ENCODE measurements around the gene ETV7.

Gene ETV7

DNA sequence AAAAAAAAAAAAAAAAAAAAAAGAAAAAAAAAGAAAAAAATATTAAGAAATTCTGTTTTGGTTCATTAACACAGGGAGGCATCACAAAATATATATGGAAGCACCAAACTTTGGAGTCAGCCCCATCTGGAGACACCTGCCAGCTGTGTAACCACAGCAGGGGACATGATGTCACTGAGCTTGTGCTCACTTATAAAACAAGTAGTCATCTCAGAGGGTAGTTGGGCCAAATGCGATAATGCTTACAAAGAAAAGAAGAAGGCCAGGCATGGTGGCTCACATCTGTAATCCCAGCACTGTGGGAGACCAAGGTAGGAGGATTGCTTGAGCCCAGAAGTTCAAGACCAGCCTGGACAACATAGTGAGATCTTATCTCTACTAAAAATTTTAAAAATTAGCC, 49.7 kb downstream of the ETV7 start:
- DNase-seq = no peak

DNA sequence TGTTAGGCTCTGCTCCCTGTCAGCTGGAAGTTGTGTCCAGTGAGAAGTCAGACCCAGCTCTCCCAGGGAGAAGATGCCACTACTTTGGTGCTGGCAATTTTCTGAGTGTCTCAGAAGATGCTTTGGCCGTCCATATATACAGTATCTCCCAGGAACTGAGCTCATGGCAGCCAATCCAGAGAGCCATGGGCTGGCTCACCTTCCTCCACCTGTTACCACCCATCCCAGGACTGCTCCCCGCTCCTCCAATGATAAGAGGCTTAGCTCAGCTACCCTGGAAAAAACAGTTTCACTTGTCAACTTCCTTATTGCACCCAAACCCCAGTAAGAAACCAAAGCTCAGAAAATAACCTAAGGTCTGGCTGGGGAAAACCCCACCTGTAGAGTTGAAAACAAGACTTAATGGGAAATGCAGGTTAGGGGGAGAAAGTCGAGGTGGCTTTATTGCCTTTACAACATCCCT, 50.7 kb downstream of the ETV7 start, which contains the start of gene BNIP5:
BNIP5 (minus strand) TSS at position 110 of the 463 bp plus-strand sequence. CDS start 6,198 bp downstream, outside the sequence.
- DNase-seq = no peak

DNA sequence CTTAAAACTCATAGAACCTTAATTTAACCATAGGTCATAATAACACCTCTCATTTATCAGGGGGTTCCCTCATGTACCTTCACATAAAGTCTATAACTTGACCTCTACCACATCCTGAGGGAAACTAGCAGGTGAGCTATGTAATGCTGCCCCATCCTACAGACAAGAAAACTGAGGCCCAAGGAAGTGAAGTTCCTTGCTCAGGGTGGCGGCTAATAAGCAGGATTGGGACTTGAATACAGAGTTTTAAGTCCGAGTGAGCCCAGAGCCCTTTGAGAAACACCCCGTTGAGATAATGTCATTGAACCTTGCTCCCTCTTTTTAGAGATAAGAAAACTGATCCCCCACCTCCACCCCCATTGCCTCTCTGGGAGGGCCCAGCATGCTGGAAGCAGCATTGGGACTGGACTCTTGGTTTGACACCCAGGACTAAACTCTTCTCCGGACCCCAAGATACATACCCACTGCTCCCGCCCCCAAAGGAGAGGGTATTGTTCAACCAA, 51.2 kb downstream of the ETV7 start:
- DNase-seq = no peak

DNA sequence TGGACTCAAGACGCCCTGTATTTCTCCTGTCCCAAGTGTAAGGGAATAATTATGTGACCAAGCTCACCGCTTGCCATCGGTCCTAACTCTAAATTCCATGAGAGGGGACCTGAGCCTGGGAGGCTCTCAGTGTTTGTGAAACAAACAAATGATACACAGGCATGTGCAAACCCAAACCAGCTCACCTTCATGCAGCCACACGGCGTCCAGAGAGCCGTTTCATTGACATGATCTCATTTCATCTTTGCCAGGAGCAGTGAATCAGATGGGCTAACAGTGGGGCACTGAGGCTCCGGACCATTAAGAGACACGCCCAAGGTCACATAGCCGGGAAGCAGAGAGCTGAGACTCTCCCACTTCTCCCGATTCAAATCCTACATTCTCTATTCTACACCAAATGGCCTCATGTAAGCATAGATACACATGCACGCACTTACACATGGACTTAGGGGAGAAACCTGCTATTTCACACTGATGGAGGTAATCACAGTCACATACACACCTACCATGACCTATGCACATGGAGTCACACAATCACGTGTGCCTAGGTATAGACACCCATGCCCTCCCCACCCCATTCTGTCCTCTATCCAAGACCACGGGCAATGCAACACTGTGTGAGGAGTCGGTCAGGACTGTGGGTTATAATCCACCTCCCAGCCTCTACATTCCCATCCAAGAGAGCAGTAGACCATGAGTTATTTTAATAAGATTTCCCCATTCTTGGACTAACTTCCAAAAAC, 51.8 kb downstream of the ETV7 start:
- DNase-seq = no peak

DNA sequence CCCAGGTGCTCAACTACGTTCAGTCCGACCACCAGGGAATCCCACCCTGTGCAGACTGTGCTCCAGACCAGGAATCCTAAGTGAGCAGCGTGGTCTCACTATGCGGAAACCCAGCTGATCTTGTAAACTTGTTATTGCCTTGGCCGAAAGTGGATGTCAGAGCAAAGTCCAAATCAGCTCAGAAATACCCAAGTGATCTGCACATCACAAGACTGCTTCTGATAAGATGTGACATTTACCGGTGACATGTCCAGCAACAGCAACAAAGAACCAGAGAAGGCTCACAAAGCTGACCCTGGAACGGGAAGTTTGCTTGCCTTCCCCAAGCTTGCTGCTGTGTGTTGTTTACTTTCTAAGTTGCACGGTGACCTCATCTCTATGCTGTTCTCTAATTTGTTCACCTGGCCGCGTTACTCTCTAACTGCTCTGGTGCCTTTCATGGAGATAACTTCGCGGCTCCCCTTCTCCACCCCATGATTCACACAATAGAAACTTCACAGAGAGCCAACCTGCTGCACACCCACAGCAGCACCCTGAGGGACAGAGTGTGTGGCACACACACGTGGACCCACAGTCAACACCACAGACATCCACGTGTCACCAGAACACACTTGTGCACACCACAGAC, 52.5 kb downstream of the ETV7 start:
- no peak for DNase-seq

DNA sequence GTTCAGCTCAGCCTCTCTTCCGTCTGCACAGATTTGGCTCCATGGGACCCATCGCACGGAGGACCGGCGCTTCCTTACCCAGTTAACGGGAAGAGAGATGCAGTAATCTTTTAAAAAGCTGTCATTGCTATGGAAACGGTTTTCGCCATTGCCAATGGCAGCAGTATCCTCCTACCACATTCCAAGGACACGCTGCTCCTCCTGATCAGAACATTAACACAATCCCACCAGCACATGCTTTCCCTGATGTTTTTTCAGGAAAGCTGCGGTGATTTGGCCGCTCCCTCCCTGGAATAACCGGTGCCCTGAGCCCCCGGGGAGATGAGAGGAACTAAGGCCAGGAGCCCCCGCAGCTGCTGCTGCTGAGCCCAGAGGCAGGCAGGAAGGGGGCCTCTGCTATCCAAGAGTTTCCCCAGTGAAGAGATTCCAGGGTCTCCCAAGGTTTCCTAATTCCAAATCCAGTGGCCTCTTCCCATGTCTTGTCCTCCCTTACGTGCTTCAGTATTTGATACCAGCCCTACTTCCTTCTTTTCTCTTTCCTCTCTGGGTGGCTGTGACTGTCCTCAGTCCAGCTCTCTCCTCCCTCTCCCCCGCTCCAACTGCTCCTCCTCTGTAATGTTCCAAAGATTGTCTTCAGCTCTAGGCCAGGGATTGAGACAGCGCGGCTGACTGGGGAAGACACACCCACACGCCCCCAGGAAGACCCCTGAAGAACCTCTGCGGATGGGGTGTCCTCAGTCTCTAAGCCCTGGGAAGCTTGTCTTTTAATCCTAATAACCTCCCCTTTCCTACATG, 53.3 kb downstream of the ETV7 start:
- no peak for DNase-seq

DNA sequence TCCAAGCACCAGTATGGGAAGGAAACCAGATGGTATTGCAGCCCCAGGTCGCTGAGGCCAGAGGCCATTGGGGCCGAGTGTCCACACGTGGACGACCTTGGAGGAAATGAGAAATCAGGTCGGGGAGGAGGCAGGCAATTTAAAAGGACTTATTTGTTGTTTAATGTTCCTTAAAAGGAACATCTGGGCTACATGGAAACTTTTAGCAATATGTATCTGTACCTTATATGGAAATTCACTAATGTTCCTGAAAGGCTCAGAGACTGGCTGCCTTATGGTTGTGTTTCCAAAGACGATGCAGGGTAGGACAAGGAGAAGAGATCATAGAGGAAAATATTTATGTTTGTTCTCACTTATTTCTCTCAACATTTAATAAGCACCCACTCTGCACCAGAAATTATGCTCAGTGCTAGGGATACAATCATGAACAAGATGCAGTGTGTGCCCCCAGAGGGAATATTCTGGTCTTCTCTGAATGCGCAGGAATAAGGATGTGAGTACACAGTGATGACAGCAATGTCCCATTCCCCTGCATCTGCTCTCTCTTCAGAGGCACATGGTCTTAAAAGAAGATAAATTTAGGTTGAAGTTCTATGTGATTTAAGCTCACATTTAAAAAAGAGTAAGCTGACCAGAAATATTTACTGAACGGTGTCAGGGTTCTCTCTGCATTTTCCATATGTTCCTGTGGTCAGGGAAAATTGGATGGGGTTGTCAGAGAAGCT, 54.1 kb downstream of the ETV7 start:
- DNase-seq = no peak

DNA sequence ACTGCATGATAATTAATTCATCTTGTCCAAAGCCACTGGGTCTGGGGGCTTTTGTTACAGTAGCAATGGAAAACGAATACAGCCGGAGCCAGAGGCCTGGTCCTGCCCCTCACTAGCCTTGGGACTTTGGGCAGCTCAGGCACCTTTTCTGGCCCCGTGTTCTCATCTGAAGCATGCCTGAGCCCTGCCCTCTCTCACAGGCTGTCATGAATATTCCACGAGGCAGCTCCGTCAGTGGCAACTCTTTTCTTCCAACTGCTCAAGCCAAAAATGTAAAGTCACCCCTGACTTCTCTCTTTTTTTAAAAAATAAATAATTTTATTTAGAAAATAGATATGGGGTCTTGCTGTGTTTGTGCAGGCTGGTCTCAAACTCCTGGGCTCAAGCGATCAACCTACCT, 56.1 kb downstream of the ETV7 start:
- no peak for DNase-seq

DNA sequence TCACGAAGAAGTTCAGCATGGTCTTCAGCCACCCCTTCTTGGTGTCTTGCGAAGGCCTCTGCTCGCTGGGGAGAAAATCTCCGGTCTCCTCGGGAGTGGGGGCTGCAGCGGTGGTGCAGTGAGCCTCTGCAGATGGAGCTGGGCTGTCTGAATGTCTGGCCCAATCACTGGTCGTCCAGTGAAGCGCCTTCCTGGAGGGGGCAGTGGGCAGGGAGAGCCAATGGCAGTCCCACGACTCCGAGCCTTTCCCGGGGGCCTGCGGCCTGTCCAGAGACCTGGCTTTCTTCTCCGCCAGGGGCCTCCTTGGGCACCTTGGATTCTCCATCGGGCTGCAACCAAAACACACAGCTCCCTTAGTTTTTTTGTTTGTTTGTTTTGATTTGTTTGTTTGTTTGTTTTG, 57.1 kb downstream of the ETV7 start:
- no peak for DNase-seq

DNA sequence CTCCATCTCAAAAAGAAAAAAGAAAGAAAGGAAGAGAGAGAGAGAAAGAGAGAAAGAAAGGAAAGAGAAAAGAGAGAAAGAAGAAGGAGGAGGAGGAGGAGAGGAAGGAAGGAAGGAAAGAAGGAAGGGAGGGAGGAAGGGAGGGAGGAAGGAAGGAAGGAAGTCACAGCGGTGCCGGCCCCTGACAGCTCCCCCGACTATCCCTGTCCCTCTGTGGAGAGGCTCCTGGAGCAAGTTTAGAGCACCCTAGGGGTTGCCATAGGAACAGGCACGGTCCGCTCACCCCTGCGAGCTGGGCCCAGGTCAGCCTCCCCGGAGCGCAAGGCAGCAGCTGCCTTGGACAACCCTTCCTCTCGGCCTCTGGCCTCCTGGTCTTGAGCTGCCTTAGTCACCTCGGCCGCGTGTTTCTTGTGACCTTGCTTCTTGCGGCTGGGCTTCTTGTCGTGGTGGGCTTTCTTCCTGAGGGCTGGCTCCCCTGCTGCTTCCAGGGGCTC, 57.6 kb downstream of the ETV7 start:
- no peak for DNase-seq

DNA sequence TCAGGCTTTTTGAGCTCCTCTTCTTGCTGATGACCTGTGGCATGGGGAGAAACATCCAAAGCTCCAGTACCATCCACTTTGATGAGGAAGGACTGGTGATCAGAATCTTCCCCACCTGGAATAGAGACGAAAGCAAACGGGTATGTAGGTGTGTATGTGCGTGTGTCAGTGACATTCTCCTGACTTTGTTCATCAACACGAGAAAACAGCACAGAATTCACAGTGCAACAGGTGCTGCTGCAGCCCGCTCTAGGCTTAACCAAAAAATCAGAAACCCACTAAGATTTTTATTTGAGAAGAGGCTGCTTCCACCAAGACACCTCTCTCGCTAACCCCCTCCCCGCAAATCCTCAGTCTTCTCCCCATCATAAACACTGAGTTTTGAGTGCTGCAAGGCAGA, 58.9 kb downstream of the ETV7 start:
- DNase-seq = no peak

DNA sequence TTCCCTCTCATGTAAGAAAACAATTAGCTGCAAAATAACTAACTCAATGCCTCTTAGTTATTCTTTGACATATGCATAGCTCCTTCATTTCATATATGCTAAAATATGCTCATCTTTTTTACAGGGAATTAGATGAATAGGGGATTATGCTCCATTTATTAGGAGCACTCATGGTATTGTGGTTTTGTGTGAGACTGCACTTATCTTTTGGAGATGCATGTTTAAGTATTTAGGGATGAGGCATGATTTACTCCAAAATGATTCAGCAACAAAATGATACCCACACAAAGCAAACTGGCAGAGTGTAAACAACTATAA, 59.6 kb downstream of the ETV7 start:
- DNase-seq = no peak

DNA sequence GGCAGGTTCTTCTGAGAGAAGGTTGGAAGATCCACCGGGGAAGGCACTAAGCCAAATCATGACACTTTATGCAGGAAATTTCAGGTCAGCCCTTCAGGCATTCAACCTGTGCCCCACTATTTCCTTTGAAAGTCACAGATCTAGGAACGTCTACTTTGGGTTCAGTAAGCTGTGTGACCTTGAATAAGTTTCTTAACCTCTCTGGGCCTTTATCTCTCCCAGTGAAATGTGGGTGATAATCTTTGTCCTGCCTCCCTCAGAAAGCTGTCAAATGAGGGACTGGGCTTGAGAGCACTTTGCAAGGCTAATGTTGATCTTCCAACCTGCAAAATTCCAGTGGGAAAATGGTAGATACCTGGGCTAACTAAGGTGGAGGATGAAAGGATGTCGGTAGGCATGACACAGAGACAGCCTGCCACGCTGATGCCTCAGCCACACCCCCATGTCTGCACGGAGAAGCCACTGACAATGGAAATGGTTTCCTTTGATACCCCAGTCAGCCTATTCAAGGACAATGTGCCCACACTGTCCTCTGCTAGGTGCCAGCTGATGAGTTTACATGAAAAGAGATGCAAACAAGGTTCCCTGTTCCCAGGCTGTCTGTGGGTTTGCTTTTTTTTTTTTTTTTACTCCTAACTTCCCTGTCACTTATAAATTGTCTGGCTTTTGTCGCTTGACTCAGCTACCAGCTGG, 60.1 kb downstream of the ETV7 start:
- no peak for DNase-seq

DNA sequence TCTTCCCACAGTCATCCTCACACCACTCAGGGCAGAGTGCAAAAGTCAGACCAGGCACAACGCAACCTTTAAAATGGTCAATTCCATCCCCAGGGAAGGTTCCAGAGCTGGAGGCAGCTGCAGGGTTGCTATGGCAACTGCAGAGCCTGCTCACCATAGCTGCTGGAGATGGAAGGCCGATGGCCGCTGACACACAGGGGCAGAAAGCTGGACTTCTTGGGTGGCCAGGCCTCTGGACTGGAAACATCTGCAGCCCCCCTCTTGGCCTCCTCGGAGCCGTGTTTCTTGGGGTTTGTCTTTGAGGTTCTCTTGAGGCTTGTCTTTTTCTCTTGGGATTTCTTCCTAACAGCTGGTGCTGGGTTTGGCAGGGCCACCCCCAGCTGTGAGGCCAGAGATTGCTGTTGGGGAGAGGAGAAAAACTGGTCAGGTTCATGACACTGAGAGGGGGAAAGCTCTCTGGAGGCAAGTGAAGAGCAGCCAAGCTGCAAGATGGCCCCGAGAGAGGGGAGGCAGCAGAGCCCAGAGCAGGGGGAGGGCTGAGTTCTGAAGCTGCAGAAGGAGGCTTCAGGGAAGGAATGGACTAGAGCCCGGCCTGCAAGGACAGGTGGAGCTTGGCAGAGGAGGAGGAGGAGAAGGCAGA, 61.0 kb downstream of the ETV7 start:
- DNase-seq = no peak

DNA sequence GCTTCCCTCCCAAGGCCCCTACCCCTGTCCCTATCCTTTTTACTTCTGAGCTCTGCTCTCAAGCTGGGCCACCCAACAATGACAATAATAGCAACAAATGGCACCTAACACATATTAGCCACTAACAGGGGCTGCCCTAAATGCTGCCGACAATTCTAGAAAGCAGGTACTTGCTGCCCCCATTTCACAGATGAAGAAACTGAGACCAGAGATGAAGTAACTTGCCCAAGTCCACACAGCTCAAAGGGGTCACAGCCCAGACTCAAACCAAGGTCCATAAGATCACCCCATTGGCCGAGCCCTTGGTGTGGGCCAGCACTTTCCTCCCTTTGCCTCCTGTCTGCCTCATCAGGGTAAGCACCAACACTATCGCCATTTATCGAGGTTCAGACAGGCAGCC, 62.8 kb downstream of the ETV7 start:
- DNase-seq = no peak

DNA sequence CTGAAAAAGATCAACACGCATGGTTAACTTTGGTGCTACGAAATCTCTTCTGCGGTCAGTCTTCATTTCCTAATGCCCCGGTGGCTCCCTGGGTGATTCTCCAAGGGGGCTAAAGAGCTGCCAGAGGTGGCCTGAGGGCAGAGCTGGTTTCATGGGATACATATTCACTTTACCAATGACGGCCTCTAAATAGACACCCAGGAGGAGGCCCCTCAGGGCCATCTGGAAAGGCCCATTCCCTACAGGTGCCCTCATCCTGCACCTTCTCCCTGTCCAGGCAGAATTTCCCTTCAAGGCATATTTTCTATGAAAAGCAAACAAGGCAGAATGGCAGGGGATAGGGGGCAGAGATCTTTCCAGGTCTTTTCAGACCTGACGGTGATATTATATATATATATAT, 63.3 kb downstream of the ETV7 start:
- no peak for DNase-seq

DNA sequence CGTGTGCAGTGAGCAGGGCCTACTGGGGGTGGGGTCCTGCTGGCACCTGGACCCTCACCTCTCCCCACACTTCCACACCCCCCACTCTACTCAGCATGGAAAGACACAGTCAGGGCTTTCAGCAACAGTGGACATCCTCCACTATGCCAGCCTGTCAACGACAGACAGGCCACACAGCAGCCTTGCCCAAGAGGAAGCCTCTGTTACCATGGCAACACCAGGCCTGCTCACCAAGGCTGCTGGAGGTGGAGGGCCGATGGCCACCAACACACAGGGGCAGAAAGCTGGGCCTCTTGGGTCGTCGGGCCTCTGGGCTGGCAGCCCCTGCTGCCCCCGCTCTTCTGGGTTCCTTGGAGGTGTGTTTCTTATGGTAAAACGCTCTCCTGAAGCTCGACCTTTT, 64.4 kb downstream of the ETV7 start:
- DNase-seq = no peak

DNA sequence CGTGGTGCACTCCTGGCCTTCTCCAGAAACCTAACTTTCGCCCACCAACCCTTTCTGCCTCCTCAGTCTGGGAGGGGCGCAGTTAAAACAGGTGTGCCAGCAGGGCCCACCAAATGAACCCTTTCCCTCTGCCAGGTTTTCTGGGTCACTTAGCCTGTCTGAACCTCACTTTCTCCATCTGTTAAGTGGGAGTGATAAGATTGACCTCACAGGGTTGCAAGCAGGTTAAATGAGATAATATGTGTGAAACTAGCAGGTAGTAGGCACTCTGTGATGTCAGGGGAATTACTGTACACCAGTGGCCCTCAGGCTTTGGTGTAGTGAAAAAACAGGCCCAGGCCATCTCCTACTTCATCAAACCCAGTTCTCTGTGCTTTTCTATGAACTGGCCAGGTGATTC, 64.9 kb downstream of the ETV7 start:
- DNase-seq = no peak

DNA sequence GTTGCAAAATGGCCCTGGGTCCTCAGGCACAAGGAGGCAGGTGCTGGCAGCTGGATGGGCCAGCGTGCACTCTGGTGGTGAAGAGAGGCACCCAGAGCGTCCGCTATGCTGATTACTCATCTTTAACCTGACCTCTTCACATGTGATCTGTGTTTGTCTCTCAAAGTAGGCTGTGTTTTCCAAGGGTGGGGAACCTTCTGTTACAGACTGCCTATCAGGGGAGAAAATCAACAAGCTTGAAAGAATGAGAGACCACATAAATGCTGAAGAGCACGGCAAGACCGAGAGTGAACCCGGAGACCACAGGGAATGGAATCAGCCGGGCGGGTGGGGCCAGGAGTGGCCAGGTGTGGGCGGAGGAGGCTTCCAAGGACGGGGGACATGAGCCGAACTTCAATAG, 67.0 kb downstream of the ETV7 start:
- DNase-seq = no peak

DNA sequence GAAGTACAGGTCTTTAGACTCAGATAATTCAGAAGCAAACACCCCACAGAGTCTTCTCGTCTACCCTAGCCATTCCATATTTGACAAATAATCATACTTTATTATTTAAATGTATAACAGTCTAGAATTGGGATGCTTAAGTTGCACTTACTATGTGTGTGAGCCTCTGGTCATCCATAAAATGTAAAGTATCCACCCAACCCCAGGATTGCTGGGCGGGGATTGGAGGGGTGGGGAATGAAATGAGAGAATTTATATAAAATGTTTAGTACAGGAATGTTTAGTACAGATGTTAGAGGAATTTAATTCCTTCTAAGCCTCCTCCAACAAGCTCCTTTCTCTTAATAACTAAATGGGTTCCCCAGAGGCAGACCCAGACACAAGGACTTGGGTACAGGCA, 67.6 kb downstream of the ETV7 start:
- DNase-seq = no peak

DNA sequence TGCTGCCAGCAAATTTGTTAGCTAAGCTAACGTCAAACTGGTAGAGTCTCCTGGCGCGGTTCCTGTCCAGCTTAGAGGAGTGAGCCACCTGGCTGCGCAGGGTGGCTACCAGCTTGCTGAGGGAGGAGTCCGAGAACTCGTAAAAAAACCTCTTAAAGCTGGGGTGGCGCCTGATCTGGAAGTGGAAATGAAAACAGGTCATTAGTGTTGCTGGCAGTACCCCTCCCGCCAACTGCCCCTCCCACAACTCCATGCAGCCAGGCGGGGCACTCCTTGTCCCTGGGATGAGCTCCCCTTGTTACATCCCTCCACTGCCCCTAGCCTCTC, 68.1 kb downstream of the ETV7 start:
- DNase-seq = no peak

All from activated CD4-positive, CD25-positive, alpha-beta regulatory T cell treated with anti-CD3 and anti-CD28 coated beads, Interleukin-2, amount 50 U/mL, for 72 hours (primary cell).